Measurements from ENCODE around the gene HECTD1. TPM values are rescaled to one million over a fixed set of nuclear protein-coding genes. Genes with fewer than 3 reads are reported as not detected.
"Not testable (repeated sequence)": the region's sequence is repeated elsewhere in the genome, so short reads cannot be mapped to it uniquely, and the experiment has no call there.

HECTD1 gene
- total RNA-seq, 1 experiment from 2014 or later, result 110 TPM

DNA sequence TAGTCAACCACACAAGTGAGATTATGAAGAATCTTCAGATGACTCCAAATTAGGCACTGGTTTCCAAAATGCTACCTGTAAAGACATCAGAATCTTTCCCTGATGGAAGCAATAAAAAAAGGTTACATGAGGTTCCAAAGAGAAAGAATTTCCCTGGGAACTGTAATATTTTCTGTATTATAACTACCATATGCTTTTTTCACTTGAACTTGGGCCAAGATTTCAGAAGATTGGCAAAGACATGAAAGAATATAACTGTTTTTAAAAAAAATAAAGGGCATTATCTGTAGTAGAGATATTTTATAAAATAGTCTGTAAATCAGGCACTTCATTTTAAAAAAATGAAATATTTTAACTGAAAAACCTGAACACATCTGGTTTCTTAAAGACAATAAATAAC, 12.9 kb downstream of the HECTD1 start:
- DNase-seq (ENCODE audit: low read depth), result no peak

DNA sequence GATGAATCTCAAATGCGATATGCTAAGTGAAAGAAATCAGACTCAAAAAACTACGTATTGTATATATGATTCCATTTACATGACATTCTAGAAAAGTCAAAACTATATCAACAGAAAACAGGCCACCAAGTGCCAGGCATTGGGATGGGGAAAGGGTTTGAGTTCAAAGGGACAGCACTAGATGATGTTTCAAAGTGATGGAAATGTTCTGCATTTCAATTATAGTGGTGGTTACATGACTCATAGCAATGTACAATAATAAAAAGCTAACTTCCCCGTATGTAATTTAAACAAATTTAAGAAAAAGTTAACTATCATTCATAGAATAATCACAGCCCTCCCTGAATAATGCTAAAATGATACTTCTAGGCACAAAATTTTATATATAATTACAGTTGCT, 13.5 kb downstream of the HECTD1 start:
- peak; percentile 39 for DNase-seq (ENCODE audit: low read depth)

DNA sequence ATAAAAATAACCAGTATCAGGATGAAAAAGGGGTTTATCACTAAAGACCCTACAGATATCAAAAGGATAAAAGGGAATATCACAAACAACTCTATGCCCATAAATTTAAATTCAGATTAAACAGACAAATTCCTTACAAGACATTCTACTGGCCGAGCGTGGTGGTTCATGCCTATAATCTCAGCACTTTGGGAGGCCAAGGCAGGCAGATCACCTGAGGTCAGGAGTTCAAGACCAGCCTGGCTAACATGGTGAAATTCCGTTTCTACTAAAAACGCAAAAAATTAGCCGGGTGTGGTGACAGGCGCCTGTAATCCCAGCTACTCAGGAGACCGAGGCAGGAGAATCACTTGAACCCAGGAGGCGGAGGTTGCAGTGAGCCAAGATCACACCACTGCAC, 15.0 kb downstream of the HECTD1 start:
- not testable (repeated sequence) for DNase-seq (ENCODE audit: low read depth)

DNA sequence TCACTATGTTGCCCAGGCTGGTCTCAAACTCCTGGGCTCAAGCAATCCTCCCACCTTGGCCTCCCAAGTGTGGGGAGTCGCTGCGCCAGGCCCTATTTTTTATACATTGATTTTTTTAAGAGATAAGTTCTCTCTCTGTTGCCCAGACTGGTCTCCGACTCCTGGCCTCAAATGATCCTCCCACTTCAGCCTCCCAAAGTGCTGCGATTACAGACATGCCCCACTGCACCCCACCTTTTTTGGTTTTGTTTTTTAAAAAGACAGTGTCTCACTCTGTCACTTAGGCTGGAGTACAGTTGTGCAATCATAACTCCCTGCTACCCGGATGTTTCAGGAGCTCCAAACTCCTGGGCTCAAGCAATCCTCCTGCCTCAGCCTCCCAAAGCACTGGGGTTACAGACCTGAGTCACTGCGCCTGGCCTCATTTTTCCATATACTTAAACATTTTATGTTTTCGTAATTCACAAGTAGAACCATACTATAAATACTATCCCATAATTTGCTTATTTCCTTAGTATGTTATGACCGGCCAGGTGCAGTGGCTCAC, 16.8 kb downstream of the HECTD1 start:
- no peak for DNase-seq (ENCODE audit: low read depth)

DNA sequence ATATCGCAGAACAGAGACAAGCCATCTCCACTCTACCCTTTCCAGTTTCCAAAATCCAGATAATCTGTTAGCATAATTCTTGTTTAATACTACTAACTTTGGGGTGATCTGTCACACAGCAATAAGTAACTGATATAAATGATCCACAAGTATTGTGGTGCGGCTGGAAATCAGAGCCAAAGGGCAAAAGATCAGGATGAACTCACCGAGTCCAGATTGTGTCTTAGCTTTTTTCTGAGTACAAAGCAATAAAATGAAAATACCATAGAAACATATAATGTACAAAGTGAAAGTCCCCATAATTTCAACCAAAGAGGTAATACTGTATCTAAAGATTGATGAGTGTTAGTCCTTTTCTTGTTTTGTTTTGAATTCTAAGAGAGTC, 17.4 kb downstream of the HECTD1 start:
- DNase-seq (ENCODE audit: low read depth), result no peak

DNA sequence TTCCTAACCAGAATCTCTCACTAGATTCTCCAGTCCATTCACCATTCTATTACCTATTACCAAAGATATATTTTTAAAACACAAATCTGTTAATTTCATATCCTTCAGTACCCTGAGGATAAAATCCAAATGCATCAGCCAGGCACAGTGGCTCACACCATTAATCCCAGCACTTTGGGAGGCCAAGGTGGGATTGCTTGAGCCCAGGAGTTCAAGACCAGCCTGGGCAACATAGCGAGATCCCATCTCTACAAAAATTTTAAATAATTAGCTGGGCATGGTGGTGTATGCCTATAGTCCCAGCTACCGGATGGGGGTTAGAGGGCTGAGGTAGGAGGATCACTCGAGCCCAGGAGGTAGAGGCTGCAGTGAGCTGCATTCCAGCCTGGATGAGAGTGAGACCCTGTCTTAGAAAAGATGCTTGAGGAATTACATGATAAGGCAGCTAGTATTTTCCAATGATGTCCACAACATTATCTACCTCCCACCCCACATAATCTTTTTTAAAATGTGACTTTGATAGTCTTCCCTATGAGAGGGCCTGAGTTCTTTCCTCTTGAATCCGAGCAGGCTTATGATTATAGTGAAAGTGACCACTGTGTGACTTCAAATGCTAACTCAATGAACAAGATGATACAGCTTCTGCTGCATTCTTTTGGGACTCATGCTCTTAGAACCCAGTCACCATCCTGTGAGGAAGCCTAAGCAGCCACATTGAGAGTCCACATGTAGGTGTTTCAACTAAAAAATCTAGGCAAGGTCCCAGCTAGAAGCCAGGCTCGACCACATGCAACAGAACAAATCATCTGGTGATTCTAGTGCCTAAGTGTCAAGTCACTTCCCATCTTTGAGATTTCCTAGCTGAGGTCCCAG, 18.0 kb downstream of the HECTD1 start:
- DNase-seq (ENCODE audit: low read depth), result no peak

DNA sequence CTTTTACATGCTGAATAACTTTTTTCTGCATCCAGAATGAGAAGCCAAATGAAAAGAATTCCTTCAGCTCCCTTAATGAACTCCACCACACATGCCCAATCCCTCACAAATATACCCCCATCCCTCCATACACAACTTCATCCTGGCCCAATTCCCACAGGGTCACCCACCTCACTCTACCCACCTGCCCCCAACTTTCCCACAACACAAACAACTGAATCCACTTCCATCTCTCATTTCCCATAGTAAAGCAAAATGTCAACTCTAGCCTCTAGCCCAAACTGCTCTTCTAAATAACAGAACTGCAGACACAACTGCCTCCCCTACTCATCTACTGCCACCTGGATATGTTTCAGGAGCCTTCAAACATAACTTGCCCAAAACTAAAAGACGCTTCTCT, 18.8 kb downstream of the HECTD1 start:
- DNase-seq (ENCODE audit: low read depth), result no peak

DNA sequence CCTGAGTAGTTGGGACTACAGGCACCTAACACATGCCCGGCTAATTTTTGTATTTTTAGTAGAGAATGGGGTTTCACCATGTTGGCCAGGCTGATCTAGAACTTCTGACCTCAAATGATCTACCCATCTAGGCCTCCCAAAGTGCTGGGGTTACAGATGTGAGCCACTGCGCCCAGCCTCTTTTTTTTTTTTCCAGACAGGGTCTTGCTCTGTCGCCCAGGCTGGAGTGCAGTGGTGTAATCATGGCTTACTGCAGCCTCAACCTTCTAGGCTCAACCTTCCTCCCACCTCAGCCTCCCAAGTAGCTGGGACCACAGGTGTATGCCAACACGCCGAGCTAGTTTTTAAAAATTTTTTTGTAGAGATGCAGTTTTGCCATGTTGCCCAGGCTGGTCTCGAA, 25.6 kb downstream of the HECTD1 start:
- not testable (repeated sequence) for DNase-seq (ENCODE audit: low read depth)

DNA sequence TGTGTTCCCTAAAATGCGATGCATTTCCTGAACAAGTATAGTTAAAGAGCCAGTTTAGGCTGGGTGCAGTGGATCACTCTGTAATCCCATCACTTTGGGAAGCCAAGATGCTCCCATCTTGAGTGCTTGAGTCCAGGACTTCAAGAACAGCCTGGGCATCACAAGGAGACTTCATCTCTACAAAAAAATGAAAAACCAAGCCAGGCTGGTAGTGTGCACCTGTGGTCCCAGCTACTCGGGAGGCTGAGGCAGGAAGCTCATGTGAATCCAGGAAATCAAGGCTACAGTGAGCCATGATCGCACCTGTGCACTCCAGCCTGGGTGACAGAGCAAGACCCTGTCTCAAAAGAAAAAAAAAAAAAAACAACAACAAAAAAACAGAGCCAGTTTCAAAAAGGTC, 26.3 kb downstream of the HECTD1 start:
- DNase-seq (ENCODE audit: low read depth), result no peak

DNA sequence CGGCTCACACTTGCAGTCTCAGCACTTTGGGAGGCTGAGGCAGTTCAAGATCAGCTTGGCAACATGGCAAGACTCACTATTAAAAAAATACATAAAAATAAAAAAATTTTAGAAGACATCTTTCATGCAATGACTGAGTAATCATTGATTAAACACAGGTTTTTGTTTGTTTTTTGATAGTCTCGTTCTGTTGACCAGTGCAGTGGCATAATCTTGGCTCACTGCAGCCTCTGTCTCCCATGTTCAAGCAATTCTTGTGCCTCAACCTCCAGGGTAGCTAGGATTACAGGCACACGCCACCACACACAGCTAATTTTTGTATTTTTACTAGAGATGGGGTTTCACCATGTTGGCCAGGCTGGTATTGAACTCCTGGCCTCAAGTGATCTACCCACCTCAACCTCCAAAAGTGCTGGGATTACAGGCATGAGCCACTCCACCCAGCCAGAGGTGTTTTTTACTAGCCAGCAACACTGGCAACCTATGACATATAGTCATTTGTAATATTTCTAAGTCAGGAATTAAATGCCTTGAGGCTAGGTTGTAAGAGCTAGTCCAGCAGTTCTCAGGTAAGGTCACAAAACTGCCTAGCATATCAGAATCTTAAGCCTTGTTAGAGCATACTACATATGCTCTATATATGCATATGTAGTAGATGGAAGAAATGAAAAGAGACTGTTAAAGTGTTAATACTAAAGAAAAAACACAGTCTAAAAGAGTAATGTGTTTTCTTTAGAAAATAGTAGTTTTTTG, 27.1 kb downstream of the HECTD1 start:
- no peak for DNase-seq (ENCODE audit: low read depth)

DNA sequence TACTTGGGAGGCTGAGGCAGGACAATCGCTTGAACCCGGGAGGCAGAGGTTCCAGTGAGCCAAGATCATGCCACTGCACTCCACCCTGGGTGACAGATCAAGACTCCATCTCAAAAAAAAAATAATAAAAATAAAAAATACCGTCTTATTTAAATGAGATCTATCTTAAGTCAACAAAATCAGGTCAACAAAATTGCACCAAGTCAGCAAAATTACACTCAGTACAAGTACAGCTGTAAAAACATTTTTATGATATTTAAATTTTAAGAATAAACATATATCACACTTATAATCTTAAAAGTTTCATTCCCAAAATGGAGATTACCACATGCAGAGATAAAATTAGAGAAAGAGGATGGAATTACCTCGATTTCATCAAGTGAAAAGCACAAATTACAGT, 33.2 kb downstream of the HECTD1 start:
- no peak for DNase-seq (ENCODE audit: low read depth)

DNA sequence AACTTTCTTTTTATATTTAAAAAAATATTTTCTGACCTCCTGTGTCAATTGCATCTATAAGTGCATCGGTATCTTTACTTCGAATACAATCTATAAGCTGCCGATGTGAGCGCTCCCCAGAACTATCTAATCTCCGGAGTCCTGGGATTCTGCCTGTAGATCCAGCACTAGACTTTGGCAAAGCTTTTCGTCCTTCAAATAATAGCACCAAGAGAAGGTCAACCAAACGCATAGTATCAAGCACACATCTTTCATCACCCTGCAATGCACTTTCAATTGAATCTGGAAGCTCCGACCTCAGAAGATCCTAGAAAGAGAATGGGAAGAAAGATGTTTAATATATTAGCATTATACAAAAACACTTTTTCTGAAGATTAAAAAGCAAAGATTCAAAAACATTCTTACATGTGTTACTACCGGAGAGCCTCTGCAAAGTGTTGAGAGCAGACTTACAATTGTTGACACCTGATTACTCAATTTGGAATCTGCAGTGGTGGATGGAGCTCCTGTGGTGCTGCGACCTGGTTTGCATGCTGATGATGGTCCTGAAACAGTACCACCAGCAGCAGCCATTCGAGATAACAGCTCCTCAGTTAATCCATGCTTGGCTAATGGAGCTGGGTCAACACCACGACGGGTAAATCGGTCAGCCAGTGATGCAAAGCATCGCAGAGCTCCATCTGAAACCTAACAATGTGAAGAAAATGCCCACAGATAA, 34.3 kb downstream of the HECTD1 start:
- no peak for DNase-seq (ENCODE audit: low read depth)

DNA sequence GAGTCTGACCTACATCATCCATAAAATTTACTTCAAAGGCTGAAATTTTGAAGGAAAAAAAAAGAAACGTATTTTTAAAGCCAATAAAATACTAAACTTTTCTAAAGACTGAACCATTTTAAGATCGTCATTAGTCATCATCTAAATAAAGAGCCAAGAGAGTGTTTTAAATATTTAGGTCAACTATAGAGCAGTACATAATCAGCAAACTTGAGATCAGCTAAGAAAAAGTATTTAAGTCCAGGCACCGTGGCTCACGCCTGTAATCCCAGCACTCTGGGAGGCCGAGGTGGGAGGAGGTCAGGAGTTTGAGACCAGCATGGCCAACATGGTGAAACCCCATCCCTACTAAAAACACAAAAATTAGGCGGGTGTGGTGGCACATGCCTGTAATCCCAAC, 35.5 kb downstream of the HECTD1 start:
- no peak for DNase-seq (ENCODE audit: low read depth)

DNA sequence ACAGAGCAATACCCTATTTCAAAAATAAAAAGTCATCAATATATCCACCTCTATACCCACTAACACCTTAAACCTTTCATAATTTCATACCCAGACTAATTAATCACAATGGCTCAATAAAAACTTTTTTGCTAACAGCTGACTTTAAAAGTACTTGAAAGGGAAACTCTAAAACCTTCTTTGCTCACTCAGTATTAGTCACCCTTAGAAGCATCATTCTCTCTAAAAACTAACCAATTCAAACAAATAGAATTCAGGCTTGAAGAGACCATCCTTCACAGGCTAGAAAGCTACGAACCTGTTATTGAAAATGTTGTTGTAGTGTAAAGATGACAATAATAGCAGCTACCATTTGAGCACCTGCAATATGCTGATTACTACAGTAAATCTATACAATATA, 37.2 kb downstream of the HECTD1 start:
- DNase-seq (ENCODE audit: low read depth), result no peak

DNA sequence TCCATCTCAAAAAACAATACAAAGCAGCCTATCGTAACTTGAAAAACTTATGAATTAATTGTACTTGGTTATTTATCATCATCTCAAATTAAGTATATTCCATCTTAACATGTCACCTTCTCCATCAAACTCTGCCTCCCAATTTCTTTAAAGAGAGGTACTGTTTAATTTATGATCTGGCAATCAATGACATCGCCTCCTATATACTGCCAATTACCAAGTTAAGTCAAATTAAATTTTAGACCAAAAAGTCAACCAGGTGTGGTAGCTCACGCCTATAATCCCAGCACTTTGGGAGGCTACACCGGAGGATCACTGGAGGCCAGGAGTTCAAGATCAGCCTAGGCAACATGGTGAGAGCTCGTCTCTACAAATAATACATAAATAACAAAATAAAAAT, 37.7 kb downstream of the HECTD1 start:
- DNase-seq (ENCODE audit: low read depth), result no peak

DNA sequence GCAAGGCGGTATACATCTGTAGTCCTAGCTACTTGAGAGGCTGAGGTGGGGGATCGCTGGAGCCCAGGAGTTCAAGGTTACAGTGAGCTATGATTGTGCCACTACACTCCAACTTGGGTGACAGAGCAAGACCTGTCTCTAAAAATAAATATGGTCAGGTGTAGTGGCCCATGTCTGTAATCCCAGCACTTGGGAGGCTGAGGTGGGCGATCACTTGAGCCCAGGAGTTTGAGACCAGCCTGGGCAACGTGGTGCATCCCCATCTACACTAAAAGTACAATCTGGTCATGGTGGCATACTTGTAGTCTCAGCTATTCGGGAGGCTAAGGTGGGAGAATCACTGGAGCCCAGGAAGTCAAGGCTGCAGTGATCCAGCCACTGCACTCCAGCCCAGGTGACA, 40.6 kb downstream of the HECTD1 start:
- no peak for DNase-seq (ENCODE audit: low read depth)

DNA sequence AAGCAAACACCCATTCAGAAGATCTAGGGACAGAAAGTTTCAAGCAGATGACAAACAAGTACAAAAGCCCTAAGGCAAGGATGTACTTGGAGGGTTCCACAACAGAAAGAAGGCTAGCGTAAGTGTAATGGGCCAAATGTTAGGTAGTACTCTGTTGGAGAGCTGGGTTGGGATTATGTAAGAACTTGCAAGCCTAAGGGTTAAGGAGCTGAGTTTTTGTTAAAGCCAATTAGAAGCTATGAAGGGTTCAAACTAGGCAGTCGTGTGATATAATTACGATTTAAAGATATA, 41.4 kb downstream of the HECTD1 start:
- DNase-seq (ENCODE audit: low read depth), result no peak

DNA sequence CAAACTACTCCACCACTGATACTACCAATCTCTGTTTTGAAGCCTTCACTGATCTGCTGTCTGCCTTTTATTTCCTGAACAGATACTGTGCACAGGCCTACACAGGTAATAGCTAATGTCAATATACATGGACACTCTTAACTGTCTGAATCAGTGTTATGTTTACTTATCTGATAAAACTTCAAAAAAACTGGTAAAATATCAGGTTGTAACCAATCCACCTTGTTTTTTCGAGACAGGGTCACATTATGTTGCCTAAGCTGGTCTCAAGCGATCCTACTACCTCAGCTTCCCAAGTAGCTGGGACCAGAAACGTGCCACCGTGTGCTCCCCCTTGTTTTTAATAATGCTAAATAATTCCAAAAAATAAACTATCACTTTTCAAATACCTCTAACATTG, 43.5 kb downstream of the HECTD1 start:
- no peak for DNase-seq (ENCODE audit: low read depth)

DNA sequence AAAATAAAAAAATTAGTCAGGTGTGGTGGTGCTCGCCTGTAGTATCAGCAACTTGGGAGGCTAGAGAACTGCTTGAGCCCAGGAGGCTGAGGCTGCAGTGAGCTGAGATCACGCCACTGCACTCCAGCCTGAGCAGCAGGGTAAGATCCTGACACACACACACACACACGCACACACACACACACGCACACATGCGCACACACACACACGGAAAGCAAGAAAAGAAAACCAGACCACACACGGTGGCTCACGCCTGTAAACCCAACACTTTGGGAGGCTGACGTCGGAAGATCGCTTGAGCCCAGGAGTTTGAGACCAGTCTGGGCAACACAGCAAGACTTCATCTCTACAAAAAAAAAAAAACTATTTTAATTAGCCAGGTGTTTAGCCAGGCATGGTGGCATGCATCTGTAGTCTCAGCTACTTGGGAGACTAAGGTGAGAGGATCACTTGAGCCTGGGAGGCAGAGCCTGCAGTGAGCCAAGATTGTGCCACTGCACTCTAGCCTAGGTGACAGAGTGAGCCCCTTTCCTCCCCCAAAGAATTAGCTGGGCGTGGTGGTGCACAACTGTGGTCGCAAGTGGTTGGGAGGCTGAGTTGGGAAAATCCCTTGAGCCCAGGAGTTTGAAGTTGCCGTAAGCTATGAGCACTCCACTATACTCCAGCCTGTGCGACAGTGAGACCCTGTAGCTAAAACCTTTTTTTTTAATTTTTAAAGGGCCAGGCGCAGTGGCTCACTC, 44.5 kb downstream of the HECTD1 start:
- no peak for DNase-seq (ENCODE audit: low read depth)

DNA sequence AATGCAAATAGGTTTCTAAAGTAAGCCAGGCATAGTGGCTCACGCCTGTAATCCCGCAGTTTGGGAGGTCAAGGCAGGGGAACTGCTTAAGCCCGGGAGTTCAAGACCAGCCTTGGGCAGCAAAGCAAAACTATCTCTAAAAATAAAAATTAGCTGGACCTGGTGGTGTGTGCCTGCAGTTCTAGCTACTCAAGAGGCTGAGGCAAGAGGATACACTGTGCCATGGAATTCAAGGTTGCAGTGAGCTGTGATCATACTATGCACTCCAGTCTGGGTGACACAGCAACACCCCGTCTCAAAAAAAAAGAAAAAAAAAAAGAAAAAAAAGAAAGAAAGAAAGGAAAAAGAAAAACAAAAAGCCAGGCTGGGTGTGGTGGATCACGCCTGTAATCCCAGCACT, 46.3 kb downstream of the HECTD1 start:
- no peak for DNase-seq (ENCODE audit: low read depth)

DNA sequence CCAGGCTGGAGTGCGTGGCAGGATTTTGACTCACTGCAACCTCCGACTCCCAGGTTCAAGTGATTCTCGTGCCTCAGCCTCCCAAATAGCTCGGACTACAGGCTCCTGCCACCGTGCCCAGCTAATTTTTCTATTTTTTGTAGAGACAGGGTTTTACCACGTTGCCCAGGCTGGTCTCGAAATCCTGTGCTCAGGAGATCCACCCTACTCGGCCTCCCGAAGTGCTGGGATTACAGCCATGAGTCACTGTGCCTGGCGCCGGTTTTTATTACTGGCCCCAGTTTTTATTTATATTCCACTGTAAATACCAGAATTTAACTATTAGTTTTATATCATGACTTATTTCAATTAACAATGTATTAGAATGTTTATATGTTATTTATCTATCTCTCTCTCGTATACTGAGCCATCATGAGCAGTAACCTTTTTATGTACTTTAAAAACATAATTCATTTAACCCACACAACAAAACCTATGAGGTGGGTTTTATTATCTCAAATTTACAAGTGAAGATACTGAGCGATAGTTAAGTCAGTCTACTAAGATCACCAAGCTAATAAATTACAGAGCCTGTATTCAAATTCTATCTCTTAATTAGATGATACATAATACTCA, 47.8 kb downstream of the HECTD1 start:
- DNase-seq (ENCODE audit: low read depth), result peak; percentile 65

All from M059J (cell line).